Fibroblast of lung (primary cell): ENCODE data around the gene MARCKSL1.

ENCODE experiments used
- EZH2 ChIP-seq: IDR thresholded peaks from 2 replicates; pipeline ENCODE4 v1.5.1; 2012; ENCODE audit warnings: low read length, control low read depth, mild to moderate bottlenecking; ENCODE audit errors: missing control alignments
- TF ChIP-seq, protein P1 (sequence below), 2 donors: IDR thresholded peaks in 1 of 2; conservative IDR thresholded peaks in 1 of 2; 1 replicate in 1 of 2; 2 replicates in 1 of 2; pipeline ENCODE4 v1.5.1; 2011 to 2012; ENCODE audit warnings: low read length in 2 of 2, control low read depth in 1 of 2, inconsistent platforms in 1 of 2, low read depth in 1 of 2, mild to moderate bottlenecking in 1 of 2

DNA sequence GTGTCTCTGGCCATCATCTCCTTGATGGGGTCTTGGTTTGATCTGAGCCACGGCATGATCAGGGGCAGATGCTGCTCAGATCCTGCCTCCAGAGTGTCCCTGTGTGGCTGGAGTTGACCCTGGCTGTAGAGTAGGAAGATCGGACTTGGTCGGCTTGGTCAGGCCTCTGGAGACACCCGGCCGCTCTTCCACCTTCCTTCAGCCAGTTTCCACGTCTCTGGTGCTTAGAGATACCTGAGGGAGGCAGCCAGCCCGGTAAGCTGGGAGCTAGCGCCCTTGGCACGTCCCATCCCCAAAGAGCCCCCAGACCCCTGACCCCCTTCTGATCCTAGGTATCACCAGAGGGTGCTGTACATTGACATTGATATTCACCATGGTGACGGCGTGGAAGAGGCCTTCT is 8.8 kb downstream of the MARCKSL1 start:
- TF ChIP-seq, protein P1, sequence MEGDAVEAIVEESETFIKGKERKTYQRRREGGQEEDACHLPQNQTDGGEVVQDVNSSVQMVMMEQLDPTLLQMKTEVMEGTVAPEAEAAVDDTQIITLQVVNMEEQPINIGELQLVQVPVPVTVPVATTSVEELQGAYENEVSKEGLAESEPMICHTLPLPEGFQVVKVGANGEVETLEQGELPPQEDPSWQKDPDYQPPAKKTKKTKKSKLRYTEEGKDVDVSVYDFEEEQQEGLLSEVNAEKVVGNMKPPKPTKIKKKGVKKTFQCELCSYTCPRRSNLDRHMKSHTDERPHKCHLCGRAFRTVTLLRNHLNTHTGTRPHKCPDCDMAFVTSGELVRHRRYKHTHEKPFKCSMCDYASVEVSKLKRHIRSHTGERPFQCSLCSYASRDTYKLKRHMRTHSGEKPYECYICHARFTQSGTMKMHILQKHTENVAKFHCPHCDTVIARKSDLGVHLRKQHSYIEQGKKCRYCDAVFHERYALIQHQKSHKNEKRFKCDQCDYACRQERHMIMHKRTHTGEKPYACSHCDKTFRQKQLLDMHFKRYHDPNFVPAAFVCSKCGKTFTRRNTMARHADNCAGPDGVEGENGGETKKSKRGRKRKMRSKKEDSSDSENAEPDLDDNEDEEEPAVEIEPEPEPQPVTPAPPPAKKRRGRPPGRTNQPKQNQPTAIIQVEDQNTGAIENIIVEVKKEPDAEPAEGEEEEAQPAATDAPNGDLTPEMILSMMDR (conservative IDR thresholded peaks at IDR 0.05 in 1 of 2, IDR thresholded peaks at IDR 0.05 in 1 of 2; ENCODE audit: low read depth in 1 of 2, low read length in 2 of 2), result no peak
- TF ChIP-seq EZH2, result no peak
